Trophoblast cell (in vitro differentiated cells and primary cell): ENCODE data around the gene COA8.

Experiments used
- DNase-seq, 2 donors: peaks; one replicate each; pipeline ENCODE4 v3.0.0-alpha.2; 2016
- H2AFZ ChIP-seq: 2 replicates; pipeline ENCODE4 v1.6.1; 2013; ENCODE audit warnings: low read length, moderate library complexity, mild to moderate bottlenecking; ENCODE audit not compliant: insufficient read depth, poor library complexity
- H2AK5ac ChIP-seq: 2 replicates; pipeline ENCODE4 v1.6.1; 2013; ENCODE audit warnings: mild to moderate bottlenecking, low read length
- H2BK120ac ChIP-seq: 2 replicates; pipeline ENCODE4 v1.6.1; 2013; ENCODE audit warnings: low read length, mild to moderate bottlenecking, moderate library complexity; ENCODE audit not compliant: insufficient read depth, poor library complexity
- H2BK12ac ChIP-seq: 2 replicates; pipeline ENCODE4 v1.6.1; 2013; ENCODE audit warnings: mild to moderate bottlenecking, low read length, moderate library complexity
- H2BK5ac ChIP-seq: 2 replicates; pipeline ENCODE4 v1.6.1; 2013; ENCODE audit warnings: low read length, low read depth, moderate library complexity, mild to moderate bottlenecking; ENCODE audit not compliant: poor library complexity
- H3K14ac ChIP-seq: 2 replicates; pipeline ENCODE4 v1.6.1; 2013; ENCODE audit warnings: mild to moderate bottlenecking, low read length
- H3K18ac ChIP-seq: 2 replicates; pipeline ENCODE4 v1.6.1; 2013; ENCODE audit warnings: mild to moderate bottlenecking, low read length
- H3K23ac ChIP-seq: 2 replicates; pipeline ENCODE4 v1.6.1; 2013; ENCODE audit warnings: low read length
- H3K27ac ChIP-seq: 2 replicates; pipeline ENCODE4 v1.5.1; 2013; ENCODE audit warnings: low read depth, mild to moderate bottlenecking, inconsistent platforms, low read length, moderate library complexity
- H3K27me3 ChIP-seq: 2 replicates; pipeline ENCODE4 v1.6.1; 2013; ENCODE audit warnings: inconsistent platforms, mild to moderate bottlenecking, low read length, moderate library complexity; ENCODE audit not compliant: insufficient read depth
- H3K36me3 ChIP-seq, 2 experiments: 1 replicate in 1 of 2; 2 replicates in 1 of 2; pipeline ENCODE4 v1.6.1; 2013; ENCODE audit warnings: low read length in 2 of 2, mild to moderate bottlenecking in 2 of 2, moderate library complexity in 1 of 2; ENCODE audit not compliant: insufficient read depth in 2 of 2, control insufficient read depth in 1 of 2
- H3K4ac ChIP-seq: 2 replicates; pipeline ENCODE4 v1.6.1; 2013; ENCODE audit warnings: low read depth, mild to moderate bottlenecking, low read length, moderate library complexity
- H3K4me1 ChIP-seq, 2 experiments: 1 replicate in 1 of 2; 2 replicates in 1 of 2; pipeline ENCODE4 v1.6.1; 2013; ENCODE audit warnings: low read length in 2 of 2, mild to moderate bottlenecking in 2 of 2, moderate library complexity in 1 of 2; ENCODE audit not compliant: insufficient read depth in 2 of 2, control insufficient read depth in 1 of 2
- H3K4me2 ChIP-seq: 2 replicates; pipeline ENCODE4 v1.6.1; 2013; ENCODE audit warnings: inconsistent platforms, mild to moderate bottlenecking, low read length, moderate library complexity
- H3K4me3 ChIP-seq: 2 replicates; pipeline ENCODE4 v1.5.1; 2013; ENCODE audit warnings: mild to moderate bottlenecking, low read depth, low read length, inconsistent platforms
- H3K79me1 ChIP-seq: one replicate; pipeline ENCODE4 v1.6.1; 2013; ENCODE audit warnings: low read length
- H3K79me2 ChIP-seq: 2 replicates; pipeline ENCODE4 v1.6.1; 2013; ENCODE audit warnings: low read length, mild to moderate bottlenecking; ENCODE audit not compliant: control insufficient read depth, insufficient read depth, poor library complexity
- H3K9ac ChIP-seq: 2 replicates; pipeline ENCODE4 v1.6.1; 2013; ENCODE audit warnings: mild to moderate bottlenecking, low read length
- H3K9me3 ChIP-seq: 2 replicates; pipeline ENCODE4 v1.6.1; 2013; ENCODE audit warnings: low read depth, mild to moderate bottlenecking, control low read depth, inconsistent platforms, low read length; ENCODE audit not compliant: insufficient read depth
- H4K12ac ChIP-seq: 2 replicates; pipeline ENCODE4 v1.6.1; 2013; ENCODE audit warnings: low read depth, mild to moderate bottlenecking, low read length, moderate library complexity
- H4K8ac ChIP-seq: 2 replicates; pipeline ENCODE4 v1.6.1; 2013; ENCODE audit warnings: low read depth, mild to moderate bottlenecking, low read length, moderate library complexity
- H4K91ac ChIP-seq: one replicate; pipeline ENCODE4 v1.6.1; 2013; ENCODE audit warnings: low read depth, mild to moderate bottlenecking, low read length, moderate library complexity
- WGBS: extraction: QIAGEN DNeasy Blood & Tissue Kit; methylation state at CpG from one replicate; pipeline ENCODE4 v1.1.7; 2013; ENCODE audit warnings: missing lambda C conversion rate; ENCODE audit not compliant: insufficient read length, insufficient coverage; ENCODE audit errors: extremely low coverage; 5-methylcytosine and 5-hydroxymethylcytosine counted together

Gene COA8

GRCh38 chr14:103519837-103520212 lies 42.9 kb upstream of the COA8 start:
- peaks cover 14 to 19% of the 10 kb centered on the region in 2 experiments for H3K4me1 ChIP-seq
- DNase-seq, result peak; percentile 33 to 50
- H3K27me3 ChIP-seq, result peaks cover 27% of the 10 kb centered on the region
- H2AK5ac ChIP-seq, result no peak overlapping the region
- no peak overlapping the region for H4K8ac ChIP-seq
- no peak overlapping the region for H3K9ac ChIP-seq
- H3K27ac ChIP-seq, result no peak overlapping the region
- H2BK12ac ChIP-seq, result no peak overlapping the region
- H4K12ac ChIP-seq, result no peak overlapping the region
- H3K4me3 ChIP-seq, result no peak overlapping the region
- H2BK120ac ChIP-seq, result no peak overlapping the region
- no peak overlapping the region for H2BK5ac ChIP-seq
- no peak overlapping the region for H2AFZ ChIP-seq
- no peak overlapping the region for H3K4ac ChIP-seq
- no peak overlapping the region for H3K4me2 ChIP-seq
- H3K79me2 ChIP-seq, result peaks cover 1% of the 10 kb centered on the region
- peaks cover 3% of the 10 kb centered on the region for H3K79me1 ChIP-seq
- WGBS, result no CpG with 5 or more reads among the region's 22 CpGs
- H3K9me3 ChIP-seq, result peaks cover 4% of the 10 kb centered on the region
- H3K36me3 ChIP-seq, result peaks cover 0 to 6% of the 10 kb centered on the region in 2 experiments
- H3K14ac ChIP-seq, result no peak overlapping the region
- H4K91ac ChIP-seq, result no peak overlapping the region
- no peak overlapping the region for H3K18ac ChIP-seq
- no peak overlapping the region for H3K23ac ChIP-seq

GRCh38 chr14:103520269-103520656 lies 42.5 kb upstream of the COA8 start:
- H3K36me3 ChIP-seq, result peaks cover 0 to 2% of the 10 kb centered on the region in 2 experiments
- no peak overlapping the region for H3K9ac ChIP-seq
- H4K91ac ChIP-seq, result no peak overlapping the region
- peaks cover 3% of the 10 kb centered on the region for H3K79me1 ChIP-seq
- no peak overlapping the region for H2BK120ac ChIP-seq
- H3K4me1 ChIP-seq, result peaks cover 14 to 19% of the 10 kb centered on the region in 2 experiments
- peaks cover 1% of the 10 kb centered on the region for H3K79me2 ChIP-seq
- H3K27ac ChIP-seq, result no peak overlapping the region
- H4K12ac ChIP-seq, result no peak overlapping the region
- no peak overlapping the region for H3K4me2 ChIP-seq
- no peak overlapping the region for H3K14ac ChIP-seq
- H3K9me3 ChIP-seq, result peaks cover 4% of the 10 kb centered on the region
- no CpG with 5 or more reads among the region's 10 CpGs for WGBS
- DNase-seq, result no peak
- no peak overlapping the region for H2AK5ac ChIP-seq
- H2BK5ac ChIP-seq, result no peak overlapping the region
- no peak overlapping the region for H3K4me3 ChIP-seq
- no peak overlapping the region for H4K8ac ChIP-seq
- no peak overlapping the region for H3K18ac ChIP-seq
- no peak overlapping the region for H2BK12ac ChIP-seq
- no peak overlapping the region for H2AFZ ChIP-seq
- peaks cover 27% of the 10 kb centered on the region for H3K27me3 ChIP-seq
- H3K4ac ChIP-seq, result no peak overlapping the region
- H3K23ac ChIP-seq, result no peak overlapping the region

GRCh38 chr14:103520657-103521437 lies 41.9 kb upstream of the COA8 start:
- H3K14ac ChIP-seq, result no peak overlapping the region
- DNase-seq, result peak; percentile 22 to 55

GRCh38 chr14:103521438-103521950 lies 41.3 kb upstream of the COA8 start:
- no CpG with 5 or more reads among the region's 77 CpGs for WGBS
- Histone ChIP-seq H3K9ac (no peak overlapping the region), H4K91ac (no peak overlapping the region), H2BK5ac (no peak overlapping the region), H3K27me3 (peaks cover 27% of the 10 kb centered on the region), H3K36me3 (peaks cover 0 to 2% of the 10 kb centered on the region in 2 experiments), H3K27ac (no peak overlapping the region), H4K8ac (peak overlapping the region; percentile 40), H3K23ac (no peak overlapping the region), H4K12ac (no peak overlapping the region), H2AFZ (peak overlapping the region; percentile 60), H2BK120ac (no peak overlapping the region), H3K4me3 (peak overlapping the region; percentile 55), H2AK5ac (no peak overlapping the region), H3K79me1 (peaks cover 3% of the 10 kb centered on the region), H3K18ac (no peak overlapping the region), H2BK12ac (no peak overlapping the region), H3K4me1 (peaks cover 14 to 19% of the 10 kb centered on the region in 2 experiments), H3K4me2 (peak overlapping the region; percentile 83), H3K4ac (no peak overlapping the region), H3K79me2 (peaks cover 1% of the 10 kb centered on the region), H3K9me3 (peaks cover 4% of the 10 kb centered on the region), H3K14ac (no peak overlapping the region)
- DNase-seq, result no peak

More at GRCh38 chr14:103520657-103521437, 41.9 kb upstream of the COA8 start:
- Histone ChIP-seq H3K4ac (no peak overlapping the region), H3K79me1 (peaks cover 3% of the 10 kb centered on the region), H3K9ac (no peak overlapping the region), H3K36me3 (peaks cover 0 to 2% of the 10 kb centered on the region in 2 experiments), H3K4me3 (peak overlapping the region; percentile 51), H4K8ac (no peak overlapping the region), H2AFZ (peak overlapping the region; percentile 23), H2BK12ac (no peak overlapping the region), H3K79me2 (peaks cover 1% of the 10 kb centered on the region), H2BK5ac (no peak overlapping the region), H2AK5ac (no peak overlapping the region), H2BK120ac (no peak overlapping the region), H3K4me2 (peak overlapping the region; percentile 44), H3K4me1 (peaks cover 14 to 19% of the 10 kb centered on the region in 2 experiments), H3K9me3 (peaks cover 4% of the 10 kb centered on the region), H3K27ac (no peak overlapping the region), H3K23ac (no peak overlapping the region), H4K12ac (peak overlapping the region; percentile 10), H4K91ac (no peak overlapping the region), H3K18ac (no peak overlapping the region), H3K27me3 (peaks cover 27% of the 10 kb centered on the region)
- no CpG with 5 or more reads among the region's 66 CpGs for WGBS
